ENCODE data around the gene BEND7. TPM values are rescaled to one million over a fixed set of nuclear protein-coding genes. Genes with fewer than 3 reads are reported as not detected.

Gene BEND7
- polyA plus RNA-seq, 1 donor (not counting 4 experiments of a cell fraction or from before 2014, with no cell fraction given) = 4.4 TPM

- Histone ChIP-seq H3K4me3 (ENCODE audit: control insufficient read depth in 2 of 3, extremely low read depth in 1 of 3, insufficient read depth in 2 of 3, low read depth in 1 of 3, low read length in 3 of 3) (no peak overlapping the region), H3K79me2 (ENCODE audit: control insufficient read depth, insufficient read depth, low read length) (no peaks in the 10 kb centered on the region), H3K27ac (ENCODE audit: control insufficient read depth, insufficient read depth, low read length) (no peak overlapping the region), H4K20me1 (ENCODE audit: control insufficient read depth, extremely low read depth, insufficient read depth, low read length) (no peaks in the 10 kb centered on the region), H2AFZ (ENCODE audit: control insufficient read depth, low read length) (no peak overlapping the region), H3K9me3 (ENCODE audit: control insufficient read depth, low read depth, low read length) (no peaks in the 10 kb centered on the region), H3K4me1 (ENCODE audit: control insufficient read depth, extremely low read depth, insufficient read depth, low read length) (peaks cover 3% of the 10 kb centered on the region), H3K36me3 (ENCODE audit: control insufficient read depth in 2 of 2, extremely low read depth in 1 of 2, insufficient read depth in 2 of 2, low read length in 2 of 2) (no peaks in the 10 kb centered on the region), H3K9me1 (ENCODE audit: control insufficient read depth, extremely low read depth, insufficient read depth, low read length) (no peaks in the 10 kb centered on the region), H3K9ac (ENCODE audit: control insufficient read depth, extremely low read depth, insufficient read depth, low read length) (no peak overlapping the region), H3K4me2 (ENCODE audit: control insufficient read depth, extremely low read depth, insufficient read depth, low read depth, low read length) (no peak overlapping the region), H3K27me3 (ENCODE audit: control insufficient read depth, extremely low read depth, insufficient read depth, low read length) (no peaks in the 10 kb centered on the region)
- FAIRE-seq (no peak), DNase-seq (ENCODE audit: low read depth, low spot score) (no peak)
- dilution Hi-C loops (cut with MboI; ENCODE audit: extremely low pct_ligation_motif_present, low sequenced_read_pairs) = no loop called here
- no peak for TF ChIP-seq EZH2 (IDR thresholded peaks at IDR 0.05; ENCODE audit: low read length)
- TF ChIP-seq, protein P1, sequence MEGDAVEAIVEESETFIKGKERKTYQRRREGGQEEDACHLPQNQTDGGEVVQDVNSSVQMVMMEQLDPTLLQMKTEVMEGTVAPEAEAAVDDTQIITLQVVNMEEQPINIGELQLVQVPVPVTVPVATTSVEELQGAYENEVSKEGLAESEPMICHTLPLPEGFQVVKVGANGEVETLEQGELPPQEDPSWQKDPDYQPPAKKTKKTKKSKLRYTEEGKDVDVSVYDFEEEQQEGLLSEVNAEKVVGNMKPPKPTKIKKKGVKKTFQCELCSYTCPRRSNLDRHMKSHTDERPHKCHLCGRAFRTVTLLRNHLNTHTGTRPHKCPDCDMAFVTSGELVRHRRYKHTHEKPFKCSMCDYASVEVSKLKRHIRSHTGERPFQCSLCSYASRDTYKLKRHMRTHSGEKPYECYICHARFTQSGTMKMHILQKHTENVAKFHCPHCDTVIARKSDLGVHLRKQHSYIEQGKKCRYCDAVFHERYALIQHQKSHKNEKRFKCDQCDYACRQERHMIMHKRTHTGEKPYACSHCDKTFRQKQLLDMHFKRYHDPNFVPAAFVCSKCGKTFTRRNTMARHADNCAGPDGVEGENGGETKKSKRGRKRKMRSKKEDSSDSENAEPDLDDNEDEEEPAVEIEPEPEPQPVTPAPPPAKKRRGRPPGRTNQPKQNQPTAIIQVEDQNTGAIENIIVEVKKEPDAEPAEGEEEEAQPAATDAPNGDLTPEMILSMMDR (optimal IDR thresholded peaks at IDR 0.05 in 1 of 3, IDR thresholded peaks at IDR 0.05 in 1 of 3, conservative IDR thresholded peaks at IDR 0.05 in 1 of 3; ENCODE audit: extremely low read depth in 1 of 3, insufficient read depth in 2 of 3, low read length in 3 of 3) = no peak
Measured at GRCh38 chr10:13499150-13499549, 29.7 kb downstream of the BEND7 start.

DNA sequence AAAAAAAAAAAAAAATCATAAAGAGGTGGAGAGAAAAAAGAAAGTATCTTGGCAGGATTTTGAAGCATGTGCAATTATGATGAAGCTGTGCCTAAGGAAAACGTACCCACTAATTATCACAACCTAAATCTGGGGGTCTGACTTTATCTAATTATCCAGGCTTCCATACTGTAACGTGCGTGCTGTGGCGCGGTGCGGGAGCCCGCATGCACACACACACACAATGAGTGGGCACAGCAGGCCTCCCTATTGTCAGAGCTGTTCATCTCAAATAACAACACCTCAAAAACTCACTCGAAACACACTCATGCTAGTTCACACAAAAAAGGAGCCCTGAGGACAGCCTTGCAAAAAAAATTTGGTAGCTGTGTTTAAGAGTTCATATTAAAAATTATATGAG is 31.9 kb downstream of the BEND7 start:
- Histone ChIP-seq H3K27me3 (ENCODE audit: control insufficient read depth, extremely low read depth, insufficient read depth, low read length) (no peaks in the 10 kb centered on the region), H3K4me2 (ENCODE audit: control insufficient read depth, extremely low read depth, insufficient read depth, low read depth, low read length) (no peak overlapping the region), H3K27ac (ENCODE audit: control insufficient read depth, insufficient read depth, low read length) (no peak overlapping the region), H2AFZ (ENCODE audit: control insufficient read depth, low read length) (no peak overlapping the region), H3K9me1 (ENCODE audit: control insufficient read depth, extremely low read depth, insufficient read depth, low read length) (no peaks in the 10 kb centered on the region), H3K36me3 (ENCODE audit: control insufficient read depth in 2 of 2, extremely low read depth in 1 of 2, insufficient read depth in 2 of 2, low read length in 2 of 2) (no peaks in the 10 kb centered on the region), H3K4me3 (ENCODE audit: control insufficient read depth in 2 of 3, extremely low read depth in 1 of 3, insufficient read depth in 2 of 3, low read depth in 1 of 3, low read length in 3 of 3) (no peak overlapping the region), H3K9ac (ENCODE audit: control insufficient read depth, extremely low read depth, insufficient read depth, low read length) (no peak overlapping the region), H4K20me1 (ENCODE audit: control insufficient read depth, extremely low read depth, insufficient read depth, low read length) (no peaks in the 10 kb centered on the region), H3K9me3 (ENCODE audit: control insufficient read depth, low read depth, low read length) (no peaks in the 10 kb centered on the region), H3K4me1 (ENCODE audit: control insufficient read depth, extremely low read depth, insufficient read depth, low read length) (no peaks in the 10 kb centered on the region), H3K79me2 (ENCODE audit: control insufficient read depth, insufficient read depth, low read length) (no peaks in the 10 kb centered on the region)
- no peak for FAIRE-seq
- no peak for TF ChIP-seq EZH2 (IDR thresholded peaks at IDR 0.05; ENCODE audit: low read length)
- TF ChIP-seq, protein P1 (optimal IDR thresholded peaks at IDR 0.05 in 1 of 3, IDR thresholded peaks at IDR 0.05 in 1 of 3, conservative IDR thresholded peaks at IDR 0.05 in 1 of 3; ENCODE audit: extremely low read depth in 1 of 3, insufficient read depth in 2 of 3, low read length in 3 of 3) = no peak
- no peak for DNase-seq (ENCODE audit: low read depth, low spot score)
- dilution Hi-C loops (cut with MboI; ENCODE audit: extremely low pct_ligation_motif_present, low sequenced_read_pairs) = no loop called here
